Thyroid gland (tissue), 4 donors: ENCODE results near the gene ENGASE.

ENCODE experiments used
- CTCF ChIP-seq, 6 experiments: fragments of 200-600 bp in 3 of 6; fragments of 450-650 bp in 3 of 6; sonication (generic) in 3 of 6; IDR thresholded peaks; one replicate each; pipeline ENCODE4 v1.5.1; 2016 to 2019; ENCODE audit warnings: antibody characterized with exemption in 6 of 6, mild to moderate bottlenecking in 2 of 6, inconsistent platforms in 1 of 6, moderate library complexity in 1 of 6
- POLR2A ChIP-seq, 2 donors: fragments of 450-650 bp; IDR thresholded peaks; one replicate each; pipeline ENCODE4 v1.6.1; 2017; ENCODE audit warnings: antibody characterized with exemption in 2 of 2, mild to moderate bottlenecking in 2 of 2, moderate library complexity in 1 of 2

GRCh38 chr17:79081571-79082276 is 7.1 kb downstream of the ENGASE start:
- TF ChIP-seq CTCF (IDR thresholded peaks at IDR 0.05) (no peak), POLR2A (IDR thresholded peaks at IDR 0.05) (no peak)
